ENCODE results near the gene OR3A3.
"Not testable (repeated sequence)": the region's sequence is repeated elsewhere in the genome, so short reads cannot be mapped to it uniquely, and the experiment has no call there.

Gene OR3A3

GRCh38 chr17:3440451-3440850 lies 29.3 kb downstream of the OR3A3 start:
- H3K4me3 ChIP-seq (ENCODE audit: low read depth, low read length): no peak overlapping the region
- no peak overlapping the region for H2AFZ ChIP-seq

GRCh38 chr17:3447625-3448024 lies 36.5 kb downstream of the OR3A3 start:
- Histone ChIP-seq H2AFZ (no peak overlapping the region), H3K27me3 (ENCODE audit: control insufficient read depth, insufficient read depth, low read length) (no peaks in the 10 kb centered on the region), H3K36me3 (ENCODE audit: control insufficient read depth, insufficient read depth, low read length) (no peaks in the 10 kb centered on the region), H3K4me3 (ENCODE audit: low read depth, low read length) (no peak overlapping the region), H3K4me2 (ENCODE audit: low read length) (no peak overlapping the region), H3K27ac (no peak overlapping the region), H3K9me3 (ENCODE audit: control insufficient read depth, low read length) (no peaks in the 10 kb centered on the region), H3K79me2 (no peaks in the 10 kb centered on the region), H3K4me1 (no peaks in the 10 kb centered on the region), H3K9ac (no peak overlapping the region)
- TF ChIP-seq CTCF (IDR thresholded peaks at IDR 0.05): no peak

More at GRCh38 chr17:3440451-3440850, 29.3 kb downstream of the OR3A3 start:
- H3K9ac ChIP-seq: no peak overlapping the region
- no peak overlapping the region for H3K4me2 ChIP-seq (ENCODE audit: low read length)
- H3K27ac ChIP-seq: no peak overlapping the region
- H3K27me3 ChIP-seq (ENCODE audit: control insufficient read depth, insufficient read depth, low read length): no peaks in the 10 kb centered on the region
- no peak for TF ChIP-seq CTCF (IDR thresholded peaks at IDR 0.05)
- no peaks in the 10 kb centered on the region for H3K36me3 ChIP-seq (ENCODE audit: control insufficient read depth, insufficient read depth, low read length)
- H3K9me3 ChIP-seq (ENCODE audit: control insufficient read depth, low read length): no peaks in the 10 kb centered on the region
- H3K79me2 ChIP-seq: no peaks in the 10 kb centered on the region
- no peaks in the 10 kb centered on the region for H3K4me1 ChIP-seq

GRCh38 chr17:3448059-3448665 lies 37.0 kb downstream of the OR3A3 start:
- Histone ChIP-seq H3K79me2 (no peaks in the 10 kb centered on the region), H3K27me3 (ENCODE audit: control insufficient read depth, insufficient read depth, low read length) (no peaks in the 10 kb centered on the region), H3K27ac (no peak overlapping the region), H2AFZ (no peak overlapping the region), H3K36me3 (ENCODE audit: control insufficient read depth, insufficient read depth, low read length) (no peaks in the 10 kb centered on the region), H3K9me3 (ENCODE audit: control insufficient read depth, low read length) (no peaks in the 10 kb centered on the region), H3K4me2 (ENCODE audit: low read length) (no peak overlapping the region), H3K9ac (no peak overlapping the region), H3K4me1 (no peaks in the 10 kb centered on the region), H3K4me3 (ENCODE audit: low read depth, low read length) (no peak overlapping the region)
- no peak for TF ChIP-seq CTCF (IDR thresholded peaks at IDR 0.05)

GRCh38 chr17:3466355-3466754 lies 55.2 kb downstream of the OR3A3 start:
- H2AFZ ChIP-seq; H3K27me3 ChIP-seq (ENCODE audit: control insufficient read depth, insufficient read depth, low read length); H3K9ac ChIP-seq; H3K4me3 ChIP-seq (ENCODE audit: low read depth, low read length); H3K79me2 ChIP-seq; H3K27ac ChIP-seq; H3K4me1 ChIP-seq; H3K36me3 ChIP-seq (ENCODE audit: control insufficient read depth, insufficient read depth, low read length); H3K4me2 ChIP-seq (ENCODE audit: low read length); H3K9me3 ChIP-seq (ENCODE audit: control insufficient read depth, low read length): not testable (repeated sequence)

GRCh38 chr17:3469529-3469928 lies 58.4 kb downstream of the OR3A3 start:
- Histone ChIP-seq H3K36me3 (ENCODE audit: control insufficient read depth, insufficient read depth, low read length) (no peaks in the 10 kb centered on the region), H3K79me2 (no peaks in the 10 kb centered on the region), H3K9me3 (ENCODE audit: control insufficient read depth, low read length) (no peaks in the 10 kb centered on the region), H3K4me3 (ENCODE audit: low read depth, low read length) (no peak overlapping the region), H2AFZ (no peak overlapping the region), H3K27me3 (ENCODE audit: control insufficient read depth, insufficient read depth, low read length) (no peaks in the 10 kb centered on the region), H3K4me2 (ENCODE audit: low read length) (no peak overlapping the region), H3K9ac (no peak overlapping the region), H3K4me1 (peaks cover 7% of the 10 kb centered on the region), H3K27ac (no peak overlapping the region)
- no peak for TF ChIP-seq CTCF (IDR thresholded peaks at IDR 0.05)
